Stimulated activated CD8-positive, alpha-beta memory T cell treated with anti-CD3 and anti-CD28 coated beads, Interleukin-4, amount 100 ng/mL, for 48 hours (primary cell): ENCODE results near the gene CYFIP1.

Experiments
- DNase-seq: peaks from one replicate; pipeline ENCODE4 v3.0.0-alpha.2; 2020

CYFIP1 gene

DNA sequence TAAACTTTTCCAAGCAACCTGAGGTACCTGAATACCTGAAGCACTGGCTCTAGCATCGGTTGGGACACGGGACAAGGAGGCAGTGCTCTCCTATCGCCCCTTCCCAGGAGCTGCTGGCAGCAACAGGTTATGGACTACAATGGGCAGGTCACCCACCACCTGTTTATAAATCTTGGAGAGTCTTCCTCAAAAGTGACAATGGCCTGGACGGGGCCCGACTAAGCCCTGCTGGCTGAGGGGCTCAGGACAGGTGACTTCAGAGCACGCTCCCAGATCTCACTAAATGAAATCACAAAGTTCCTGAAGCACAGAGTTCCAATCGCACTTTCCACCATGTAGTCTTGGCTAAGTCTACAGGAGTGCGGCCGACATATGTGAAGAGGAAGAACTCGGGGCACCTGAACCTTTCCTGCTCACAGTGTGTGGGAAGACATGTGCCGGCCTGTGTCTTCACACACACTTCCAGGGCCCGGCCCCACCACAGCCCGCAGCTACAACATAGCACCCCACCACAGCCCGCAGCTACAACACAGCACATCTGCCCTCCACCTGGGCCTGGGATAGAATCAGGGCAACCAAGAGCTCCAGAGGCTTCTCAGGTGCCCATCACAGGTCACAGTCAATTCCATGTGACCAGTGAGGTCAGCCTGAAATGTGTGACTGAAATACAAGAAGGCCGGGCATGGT is 12.9 kb downstream of the CYFIP1 start:
- no peak for DNase-seq

DNA sequence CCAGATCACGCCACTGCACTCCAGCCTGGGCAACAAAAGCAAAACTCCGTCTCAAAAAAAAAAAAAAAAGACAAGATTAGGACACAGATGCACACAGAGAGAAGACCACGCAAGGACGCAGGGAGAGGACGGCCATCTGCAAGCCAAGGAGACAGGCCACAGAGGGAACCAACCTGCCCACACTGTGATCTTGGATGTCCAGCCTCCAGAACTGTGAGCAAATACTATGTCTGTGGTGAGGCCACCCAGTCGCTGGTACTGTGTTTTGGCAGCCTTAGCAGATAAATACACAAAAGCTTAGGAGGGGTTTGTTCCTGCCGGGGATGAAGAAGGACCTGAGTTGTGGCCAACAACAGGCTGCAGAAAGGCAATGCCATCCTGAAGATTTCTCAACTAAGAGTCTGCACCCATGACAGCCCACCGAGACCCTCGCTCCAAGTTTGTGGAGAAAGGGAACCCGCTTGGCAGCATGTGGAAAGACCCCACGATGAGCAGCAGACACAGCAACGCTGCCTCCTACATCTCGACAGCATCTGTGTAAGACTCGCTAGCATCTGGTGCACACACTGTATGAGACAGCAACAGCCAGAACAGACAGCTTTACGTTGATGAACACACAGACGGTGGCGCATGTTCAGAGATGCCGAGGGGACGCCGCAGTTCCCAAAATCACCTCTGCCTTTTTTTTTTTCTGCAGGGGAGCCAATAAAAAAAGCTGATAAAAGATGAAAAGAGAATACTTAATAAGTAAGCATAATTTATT is 13.7 kb downstream of the CYFIP1 start:
- no peak for DNase-seq

- DNase-seq = no peak
Observed at GRCh38 chr15:22963641-22964040, 16.5 kb downstream of the CYFIP1 start.

GRCh38 chr15:22962611-22963010 is 17.6 kb downstream of the CYFIP1 start:
- no peak for DNase-seq

DNA sequence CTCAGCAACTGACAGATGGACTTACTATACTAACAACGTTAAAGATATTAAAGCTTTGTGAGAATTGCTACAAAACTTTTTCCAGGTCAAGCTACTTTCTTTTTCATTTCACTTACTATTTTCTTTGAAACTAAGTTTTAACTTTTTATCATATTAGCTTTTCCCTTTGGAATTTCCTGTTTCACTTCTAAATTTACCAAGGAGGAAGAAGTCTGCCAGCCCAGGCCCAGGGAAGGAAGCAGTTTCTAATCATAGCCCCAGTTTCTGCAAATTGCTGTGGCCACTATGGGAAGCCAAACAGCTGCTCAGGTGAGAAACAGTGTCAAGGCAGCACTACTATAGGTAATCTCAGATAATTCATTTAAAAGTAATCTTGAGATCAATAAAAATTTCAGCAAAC is 18.4 kb downstream of the CYFIP1 start:
- no peak for DNase-seq

DNA sequence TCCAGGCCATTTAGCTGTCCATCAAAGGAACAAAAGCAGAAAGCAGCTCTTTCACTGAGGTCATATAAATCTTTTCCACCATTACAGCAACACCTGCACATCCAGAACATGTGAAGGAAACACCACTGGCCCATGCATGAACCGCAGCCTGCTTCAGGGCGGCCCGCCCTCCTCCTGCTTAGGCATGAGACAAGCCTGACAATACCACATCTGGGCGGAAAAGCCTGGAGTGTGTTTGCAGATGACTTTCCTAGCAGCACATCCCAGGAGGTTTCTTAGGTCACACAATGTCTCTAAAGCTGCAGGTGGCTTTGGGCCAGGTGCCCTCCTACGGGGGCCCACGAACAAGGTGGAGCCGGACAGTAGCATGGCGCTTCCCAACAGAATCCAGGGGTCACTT is 19.6 kb downstream of the CYFIP1 start:
- DNase-seq = no peak

GRCh38 chr15:22960126-22960525 is 20.0 kb downstream of the CYFIP1 start:
- DNase-seq = no peak

DNA sequence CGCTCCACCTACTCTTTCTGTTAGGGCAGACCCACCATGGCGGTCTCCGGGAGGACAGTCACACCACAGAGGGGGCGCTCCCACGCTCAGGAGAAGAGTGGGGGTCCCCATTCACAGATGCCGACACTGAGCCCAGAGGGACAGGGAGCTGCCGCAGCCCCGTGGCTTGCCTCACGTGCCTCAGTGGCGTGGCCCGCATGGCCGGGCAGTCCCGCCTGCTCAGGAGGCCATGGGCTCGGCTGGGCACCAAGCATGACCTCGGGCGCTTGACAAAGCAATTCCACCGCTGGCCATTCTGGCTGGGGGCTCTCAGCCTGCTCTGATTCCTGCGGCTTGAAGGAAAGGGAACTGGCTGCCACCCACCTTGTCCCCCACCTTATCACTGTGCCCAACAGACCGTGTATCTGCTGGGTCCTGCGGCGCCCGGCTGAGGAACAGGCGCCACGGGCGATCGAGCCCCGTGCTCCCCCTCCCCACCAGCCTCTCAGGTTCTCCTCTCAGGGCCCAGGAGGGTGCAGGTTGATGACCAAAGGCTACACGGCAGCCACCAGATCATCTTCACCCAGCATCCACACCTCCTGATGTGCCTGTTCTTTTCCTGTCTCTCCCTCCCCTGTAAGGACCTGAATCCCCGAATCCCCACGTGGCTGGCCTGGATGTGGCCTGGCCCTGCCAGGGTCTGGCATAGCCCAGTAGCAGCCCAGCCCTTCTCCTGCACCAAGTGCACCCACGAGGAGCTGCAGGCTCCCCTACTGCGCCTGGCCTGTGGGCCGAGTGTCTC is 20.7 kb downstream of the CYFIP1 start:
- no peak for DNase-seq

DNA sequence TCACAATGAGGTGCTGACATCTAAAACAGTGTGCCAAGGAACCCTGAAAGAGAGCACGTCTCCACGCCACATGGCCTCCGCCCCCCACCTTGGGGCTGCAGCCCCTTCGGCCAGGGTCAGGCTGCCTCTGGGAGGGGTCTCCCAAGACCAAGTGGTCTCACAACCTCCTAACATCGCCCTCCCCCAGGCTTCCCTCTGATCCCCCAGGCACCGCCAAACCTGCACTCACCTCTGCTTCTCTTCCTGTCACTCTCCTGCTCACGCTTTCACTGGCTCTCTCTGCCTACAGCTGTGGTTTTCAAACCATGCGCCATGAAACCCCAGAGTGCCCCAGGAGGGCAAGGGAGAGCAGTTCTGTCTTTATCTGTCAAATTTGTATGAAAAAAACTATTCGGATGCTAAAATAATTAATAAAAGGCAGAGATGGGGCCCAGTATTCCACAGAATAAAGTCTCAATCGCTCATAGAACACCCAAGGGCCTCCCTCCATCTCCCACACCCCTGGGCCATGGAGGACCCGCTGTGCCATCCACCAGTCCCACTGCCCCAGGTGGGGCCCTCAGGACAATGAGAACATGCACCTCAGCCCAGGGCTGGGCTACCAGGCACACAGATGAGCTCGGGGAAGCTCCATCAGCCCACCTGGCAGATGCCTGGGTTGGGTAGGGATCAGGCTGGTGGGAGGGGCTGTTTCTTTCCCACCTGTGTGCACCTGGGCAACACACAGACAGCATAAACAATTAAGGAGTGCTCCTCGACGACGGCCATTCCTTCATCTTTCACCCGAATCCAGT is 21.5 kb downstream of the CYFIP1 start:
- no peak for DNase-seq

- DNase-seq = no peak
Observed at GRCh38 chr15:22956978-22957260, 23.2 kb downstream of the CYFIP1 start.

- no peak for DNase-seq
Observed at GRCh38 chr15:22956257-22956977, 23.8 kb downstream of the CYFIP1 start.

DNA sequence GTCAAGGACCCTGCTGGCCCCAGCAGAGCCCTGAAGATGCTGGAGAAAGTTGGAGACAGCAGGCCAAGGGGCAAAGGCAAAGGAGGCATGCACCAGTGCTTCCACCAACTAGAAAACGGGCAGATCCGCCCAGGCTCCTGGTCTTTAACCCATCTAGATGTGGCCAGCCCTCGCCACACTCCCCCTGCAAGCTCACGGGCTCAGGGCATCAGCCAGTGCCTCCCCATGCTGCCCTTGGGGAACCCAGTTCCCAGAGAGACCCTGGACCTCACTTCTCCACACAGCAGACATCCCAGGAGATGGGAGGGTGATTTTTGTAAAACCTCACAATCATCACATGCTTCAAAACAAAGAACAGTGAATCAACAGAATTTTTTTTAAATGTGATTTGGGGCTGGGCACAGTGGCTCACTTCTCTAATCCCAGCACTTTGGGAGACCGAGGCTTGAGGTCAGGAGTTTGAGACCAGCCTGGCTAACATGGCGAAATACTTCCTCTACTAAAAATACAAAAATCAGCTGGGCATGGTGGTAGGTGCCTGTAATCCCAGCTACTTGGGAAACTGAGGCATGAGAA is 24.5 kb downstream of the CYFIP1 start:
- no peak for DNase-seq

- DNase-seq = no peak
Observed at GRCh38 chr15:22954798-22955543, 25.2 kb downstream of the CYFIP1 start.

GRCh38 chr15:22954326-22954725 is 25.8 kb downstream of the CYFIP1 start:
- DNase-seq = no peak

GRCh38 chr15:22952796-22953579 is 27.2 kb downstream of the CYFIP1 start:
- no peak for DNase-seq

- no peak for DNase-seq
Observed at GRCh38 chr15:22951381-22952280, 28.5 kb downstream of the CYFIP1 start.

DNA sequence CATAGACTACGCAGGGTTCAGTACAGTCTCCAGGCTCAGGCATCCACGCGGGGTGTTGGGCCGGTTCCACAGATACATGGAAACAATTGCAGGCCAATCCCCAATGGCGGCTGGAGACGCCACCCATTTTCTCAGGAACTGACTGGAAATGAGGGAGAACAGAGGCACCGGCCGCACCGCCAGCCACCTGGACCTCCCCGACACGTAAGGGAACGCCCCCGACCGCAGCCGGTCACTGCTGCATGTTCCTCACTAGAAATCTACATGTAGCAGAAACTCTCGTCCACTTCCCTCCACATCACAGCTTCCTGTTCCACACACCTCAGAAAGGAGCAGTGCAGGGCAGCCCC is 29.2 kb downstream of the CYFIP1 start:
- DNase-seq = no peak

GRCh38 chr15:22950256-22950990 is 29.7 kb downstream of the CYFIP1 start:
- DNase-seq = no peak

DNA sequence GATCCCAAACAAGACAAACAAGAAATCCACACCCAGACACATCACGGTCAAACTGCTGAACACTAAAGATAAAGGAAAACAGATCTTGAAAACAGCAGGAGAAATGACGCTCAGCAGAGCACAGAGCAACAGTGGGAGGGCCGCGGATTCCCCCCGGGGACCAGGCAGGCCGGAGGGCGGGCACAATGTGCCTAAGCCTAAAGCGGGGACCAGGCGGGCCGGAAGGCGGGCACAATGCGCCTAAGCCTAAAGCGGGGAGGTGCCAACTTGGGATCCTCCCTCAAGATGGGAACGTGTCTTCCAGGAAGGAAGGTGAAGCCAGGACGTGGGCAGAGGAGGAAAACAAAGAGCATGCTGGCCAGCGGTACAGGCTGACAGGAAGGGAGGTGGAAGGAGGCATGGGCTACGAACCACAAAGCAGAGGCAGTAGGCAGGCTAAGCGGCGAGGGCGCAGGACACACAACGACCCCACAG is 31.1 kb downstream of the CYFIP1 start:
- DNase-seq = no peak
